Vagina (tissue), 2 donors: ENCODE data around the gene ARX.

Experiments used
- POLR2A ChIP-seq, 2 donors: fragments of 450-650 bp; IDR thresholded peaks; one replicate each; pipeline ENCODE4 v1.6.1; 2017; ENCODE audit warnings: antibody characterized with exemption in 2 of 2, mild to moderate bottlenecking in 2 of 2, moderate library complexity in 2 of 2
- TF ChIP-seq, protein P1 (sequence below), 3 experiments: fragments of 450-650 bp in 2 of 3; fragments of 200-600 bp in 1 of 3; sonication (generic) in 1 of 3; IDR thresholded peaks; one replicate each; pipeline ENCODE4 v1.5.1; 2017 to 2019; ENCODE audit warnings: antibody characterized with exemption in 3 of 3, mild to moderate bottlenecking in 2 of 3, moderate library complexity in 2 of 3

GRCh38 chrX:25016361-25016671 lies 551 bp upstream of the ARX start:
- TF ChIP-seq, protein P1, sequence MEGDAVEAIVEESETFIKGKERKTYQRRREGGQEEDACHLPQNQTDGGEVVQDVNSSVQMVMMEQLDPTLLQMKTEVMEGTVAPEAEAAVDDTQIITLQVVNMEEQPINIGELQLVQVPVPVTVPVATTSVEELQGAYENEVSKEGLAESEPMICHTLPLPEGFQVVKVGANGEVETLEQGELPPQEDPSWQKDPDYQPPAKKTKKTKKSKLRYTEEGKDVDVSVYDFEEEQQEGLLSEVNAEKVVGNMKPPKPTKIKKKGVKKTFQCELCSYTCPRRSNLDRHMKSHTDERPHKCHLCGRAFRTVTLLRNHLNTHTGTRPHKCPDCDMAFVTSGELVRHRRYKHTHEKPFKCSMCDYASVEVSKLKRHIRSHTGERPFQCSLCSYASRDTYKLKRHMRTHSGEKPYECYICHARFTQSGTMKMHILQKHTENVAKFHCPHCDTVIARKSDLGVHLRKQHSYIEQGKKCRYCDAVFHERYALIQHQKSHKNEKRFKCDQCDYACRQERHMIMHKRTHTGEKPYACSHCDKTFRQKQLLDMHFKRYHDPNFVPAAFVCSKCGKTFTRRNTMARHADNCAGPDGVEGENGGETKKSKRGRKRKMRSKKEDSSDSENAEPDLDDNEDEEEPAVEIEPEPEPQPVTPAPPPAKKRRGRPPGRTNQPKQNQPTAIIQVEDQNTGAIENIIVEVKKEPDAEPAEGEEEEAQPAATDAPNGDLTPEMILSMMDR (IDR thresholded peaks at IDR 0.05) = no peak
- TF ChIP-seq POLR2A (IDR thresholded peaks at IDR 0.05) = no peak
